ENCODE measurements around the gene MACO1.

DNA sequence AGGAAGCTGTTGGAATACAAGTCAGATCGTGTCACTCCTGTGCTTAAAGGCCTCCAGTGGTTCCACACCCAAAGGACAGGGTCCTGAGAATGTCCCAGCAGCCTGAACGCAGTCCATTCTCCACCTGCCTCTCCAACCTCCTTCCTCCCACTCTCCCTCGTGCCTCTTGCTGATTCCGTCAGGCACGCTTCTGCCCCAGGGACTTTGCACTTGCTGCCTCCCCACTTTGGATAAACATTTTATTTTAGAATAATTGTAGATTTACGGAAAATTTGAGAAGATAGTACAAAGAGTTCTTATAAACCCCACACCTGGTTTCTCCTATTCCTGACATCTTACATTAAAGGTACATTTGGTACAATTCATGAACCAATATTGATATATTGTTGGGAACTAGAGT is 84.3 kb downstream of the MACO1 start:
- no peak for TF ChIP-seq EZH2 (IDR thresholded peaks at IDR 0.05)
- no peak for TF ChIP-seq CEBPB (IDR thresholded peaks at IDR 0.05; ENCODE audit: low read depth)
